ENCODE measurements around the gene BOD1.

DNA sequence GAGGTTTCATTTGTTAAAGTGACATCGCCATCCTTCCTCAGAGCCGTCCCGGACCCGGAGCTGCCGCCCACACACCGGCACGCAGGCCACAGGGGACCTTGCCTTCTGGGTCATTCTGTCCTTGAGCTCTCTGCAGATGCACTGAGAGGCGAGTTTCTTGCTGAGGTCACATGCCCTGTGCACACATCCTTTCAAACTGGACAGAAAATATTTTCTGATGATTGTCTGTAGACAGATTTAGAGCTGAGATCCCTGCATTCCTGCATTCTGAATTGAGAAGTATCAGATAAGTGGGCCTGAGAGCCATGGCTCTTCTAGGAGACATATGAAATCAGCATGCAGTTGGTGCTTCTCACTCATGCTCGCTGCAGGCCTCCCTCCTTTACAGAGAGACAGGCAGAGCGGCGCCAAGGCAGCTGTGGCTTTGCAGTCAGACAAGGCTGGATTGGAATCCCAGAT lies 25.4 kb downstream of the BOD1 start:
- TF ChIP-seq POLR2AphosphoS5 (IDR thresholded peaks at IDR 0.05; ENCODE audit: borderline replicate concordance, low read depth, low read length) (no peak), EZH2 (IDR thresholded peaks at IDR 0.05) (no peak), FOXP2 (optimal IDR thresholded peaks at IDR 0.05; ENCODE audit: control extremely low read depth, extremely low read length, insufficient read depth) (no peak)

Measured in SK-N-MC (cell line).